ENCODE measurements around the gene DNAJA1.

GRCh38 chr9:33046061-33046460, 21.0 kb downstream of the DNAJA1 start:
- TF ChIP-seq, protein P1, sequence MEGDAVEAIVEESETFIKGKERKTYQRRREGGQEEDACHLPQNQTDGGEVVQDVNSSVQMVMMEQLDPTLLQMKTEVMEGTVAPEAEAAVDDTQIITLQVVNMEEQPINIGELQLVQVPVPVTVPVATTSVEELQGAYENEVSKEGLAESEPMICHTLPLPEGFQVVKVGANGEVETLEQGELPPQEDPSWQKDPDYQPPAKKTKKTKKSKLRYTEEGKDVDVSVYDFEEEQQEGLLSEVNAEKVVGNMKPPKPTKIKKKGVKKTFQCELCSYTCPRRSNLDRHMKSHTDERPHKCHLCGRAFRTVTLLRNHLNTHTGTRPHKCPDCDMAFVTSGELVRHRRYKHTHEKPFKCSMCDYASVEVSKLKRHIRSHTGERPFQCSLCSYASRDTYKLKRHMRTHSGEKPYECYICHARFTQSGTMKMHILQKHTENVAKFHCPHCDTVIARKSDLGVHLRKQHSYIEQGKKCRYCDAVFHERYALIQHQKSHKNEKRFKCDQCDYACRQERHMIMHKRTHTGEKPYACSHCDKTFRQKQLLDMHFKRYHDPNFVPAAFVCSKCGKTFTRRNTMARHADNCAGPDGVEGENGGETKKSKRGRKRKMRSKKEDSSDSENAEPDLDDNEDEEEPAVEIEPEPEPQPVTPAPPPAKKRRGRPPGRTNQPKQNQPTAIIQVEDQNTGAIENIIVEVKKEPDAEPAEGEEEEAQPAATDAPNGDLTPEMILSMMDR (IDR thresholded peaks at IDR 0.05; ENCODE audit: low read length), result no peak
- TF ChIP-seq EZH2 (IDR thresholded peaks at IDR 0.05; ENCODE audit: borderline replicate concordance, low read length), result no peak
